HepG2 (cell line): ENCODE data around the gene KRT34. TPM values are rescaled to one million over a fixed set of nuclear protein-coding genes. Genes with fewer than 3 reads are reported as not detected.

Source experiments
- ATAC-seq: fragments of 200-7000 bp; cut with Tn5 transposase; 3 replicates; pipeline ENCODE4 v1.9.1; 2020; ENCODE audit warnings: mild to moderate bottlenecking, moderate library complexity
- BruUV-seq: library from RNA; stranded (reverse); fragments of 400-500 nt; replicated peaks from 2 replicates; lab custom pipeline; 2021; lab: Mats Ljungman, UMichigan
- CTCF ChIA-PET: fragments of 300-600 bp; formaldehyde crosslinking; extraction: SDS; loops from one replicate; lab custom pipeline; 2021; ENCODE audit warnings: low total read pairs, inconsistent platforms, low intra/inter-chr PET ratio; lab: Yijun Ruan, JAX
- POLR2A ChIA-PET: fragments of 350-600 bp; sonication (Branson Sonifier 250); formaldehyde crosslinking; loops from one replicate; lab custom pipeline; 2020; ENCODE audit warnings: antibody characterized with exemption, inconsistent platforms; lab: Yijun Ruan, JAX
- DNase-seq: peaks from one replicate; pipeline ENCODE4 v3.0.0-alpha.2; 2015; ENCODE audit warnings: low spot score
- FAIRE-seq: peaks from 3 replicates; lab custom pipeline; 2011; peaks lifted over from hg19 to GRCh38; lab: Jason Lieb, UNC
- H2AFZ ChIP-seq: one replicate; pipeline ENCODE4 v1.6.1; 2011; ENCODE audit warnings: low read length, inconsistent platforms
- H3K27ac ChIP-seq: fragments of 300-600 bp; 3 replicates; pipeline ENCODE4 v1.8.0; 2011; ENCODE audit warnings: mixed run types, mild to moderate bottlenecking, mixed read lengths, low read length, inconsistent platforms; ENCODE audit not compliant: insufficient read depth; ENCODE audit errors: extremely low read length
- H3K27me3 ChIP-seq, 2 experiments: fragments of 200-600 bp in 1 of 2; 2 replicates in 1 of 2; 3 replicates in 1 of 2; pipeline versions ENCODE4 v1.6.0 to v1.8.0; 2011; ENCODE audit warnings: low read length in 2 of 2, mild to moderate bottlenecking in 2 of 2, moderate library complexity in 2 of 2, inconsistent platforms in 1 of 2; ENCODE audit not compliant: insufficient read depth in 2 of 2, control insufficient read depth in 1 of 2
- H3K36me3 ChIP-seq, 2 experiments: fragments of 200-600 bp in 1 of 2; replicated peaks in 1 of 2; 2 replicates in 1 of 2; 3 replicates in 1 of 2; pipeline versions ENCODE4 v1.5.1 to v1.8.0; 2011; ENCODE audit warnings: low read length in 2 of 2, inconsistent platforms in 1 of 2; ENCODE audit not compliant: insufficient read depth in 2 of 2, control insufficient read depth in 1 of 2
- H3K4me1 ChIP-seq: 2 replicates; pipeline ENCODE4 v1.5.1; 2012; ENCODE audit warnings: low read length, inconsistent platforms; ENCODE audit not compliant: insufficient read depth
- H3K4me2 ChIP-seq: 2 replicates; pipeline ENCODE4 v1.6.0; 2011; ENCODE audit warnings: low read depth, low read length, inconsistent platforms
- H3K4me3 ChIP-seq, 3 experiments: fragments of 200-600 bp in 1 of 3; sonication (generic), shearing (Covaris generic) in 1 of 3; replicated peaks in 1 of 3; 2 replicates each; pipeline ENCODE4 v1.5.1; 2011 to 2016; ENCODE audit warnings: low read length in 3 of 3, inconsistent platforms in 2 of 3, low read depth in 2 of 3, mild to moderate bottlenecking in 2 of 3, control low read depth in 1 of 3, mixed read lengths in 1 of 3; ENCODE audit not compliant: insufficient read depth in 1 of 3
- H3K79me2 ChIP-seq: one replicate; pipeline ENCODE4 v1.6.1; 2011; ENCODE audit warnings: low read length, inconsistent platforms; ENCODE audit not compliant: insufficient read depth
- H3K9ac ChIP-seq: 2 replicates; pipeline ENCODE4 v1.6.0; 2011; ENCODE audit warnings: mild to moderate bottlenecking, low read depth, low read length, inconsistent platforms; ENCODE audit not compliant: insufficient read depth
- H3K9me3 ChIP-seq: 2 replicates; pipeline ENCODE4 v1.5.1; 2012; ENCODE audit warnings: mild to moderate bottlenecking, low read length
- H4K20me1 ChIP-seq: 2 replicates; pipeline ENCODE4 v1.6.0; 2011; ENCODE audit warnings: inconsistent platforms, mild to moderate bottlenecking, low read length, moderate library complexity; ENCODE audit not compliant: insufficient read depth
- LCORL ChIP-seq, 2 experiments: fragments of 450-650 bp in 1 of 2; sonication (generic) in 1 of 2; formaldehyde crosslinking in 1 of 2; IDR thresholded peaks; 2 replicates each; pipeline versions ENCODE4 v1.5.0 to v1.6.1; 2017 to 2020; ENCODE audit warnings: antibody characterized with exemption in 1 of 2, missing genetic modification reagents in 1 of 2
- MXD1 ChIP-seq: sonication (generic); formaldehyde crosslinking; IDR thresholded peaks from 2 replicates; pipeline ENCODE4 v1.4.0; 2020; ENCODE audit warnings: mild to moderate bottlenecking, missing genetic modification reagents
- NFE2 ChIP-seq: sonication (generic); formaldehyde crosslinking; IDR thresholded peaks from 2 replicates; pipeline ENCODE4 v1.4.0; 2020; ENCODE audit warnings: missing genetic modification reagents
- ZEB1 ChIP-seq: IDR thresholded peaks from 2 replicates; pipeline ENCODE4 v1.6.1; 2012; ENCODE audit warnings: mild to moderate bottlenecking, low read depth, inconsistent platforms; ENCODE audit not compliant: insufficient replicate concordance
- ZKSCAN8 ChIP-seq: IDR thresholded peaks from 2 replicates; pipeline ENCODE4 v1.6.1; 2016; ENCODE audit warnings: borderline replicate concordance, missing genetic modification reagents, missing compliant biosample characterization
- ZNF263 ChIP-seq: sonication (generic); formaldehyde crosslinking; IDR thresholded peaks from 2 replicates; pipeline ENCODE4 v1.4.0; 2020; ENCODE audit warnings: missing genetic modification reagents
- ZNF562 ChIP-seq: sonication (generic); formaldehyde crosslinking; IDR thresholded peaks from 2 replicates; pipeline ENCODE4 v1.8.0; 2022; ENCODE audit warnings: missing genetic modification reagents, borderline replicate concordance
- WGBS: methylation state at CpG from one replicate; pipeline ENCODE4 v1.1.6; 2017; ENCODE audit warnings: low lambda C conversion rate; 5-methylcytosine and 5-hydroxymethylcytosine counted together
- in situ Hi-C: cut with HindIII; loops from 2 replicates; pipeline ENCODE4 v1.10.0; 2017; ENCODE audit warnings: low pct_unique_long_range_greater_than_20kb; ENCODE audit not compliant: extremely low pct_ligation_motif_present
- intact Hi-C: fragments of 100-400 bp; cut with micrococcal nuclease; formaldehyde crosslinking; loops from one replicate; pipeline ENCODE4 v1.10.0; 2022; ENCODE audit not compliant: unreplicated experiment
- polyA plus RNA-seq, 8 experiments: library from polyadenylated mRNA; depleted of rRNA in 3 of 8; stranded (reverse) in 7 of 8; unstranded in 1 of 8; fragments of >200 nt; fragmentation: Illumina TruSeq in 4 of 8; extraction: Trizol in 4 of 8; gene quantifications; 2 replicates each; pipeline versions ENCODE4 v1.2.1 to v1.2.3, GENCODE V29; 2011 to 2016; ENCODE audit warnings: low read depth in 4 of 8, missing spikeins in 1 of 8, mixed read lengths in 1 of 8; ENCODE audit not compliant: insufficient read depth in 1 of 8
- total RNA-seq, 5 experiments: library from RNA; depleted of rRNA; stranded (reverse); fragments of >200 nt; fragmentation: Illumina TruSeq; extraction: Trizol; gene quantifications; 2 replicates each; pipeline ENCODE4 v1.2.3, GENCODE V29; 2016; ENCODE audit warnings: low read depth in 1 of 5

KRT34 gene
- total and polyA plus RNA-seq, 2 of the 13 experiments (the other 11 are each of a cell fraction or from before 2014, with no cell fraction given) = not detected

GRCh38 chr17:41415833-41416335, 33.8 kb upstream of the KRT34 start (continued):
- TF ChIP-seq ZNF562 (CRISPR knock-in tag) (no peak), ZEB1 (no peak), MXD1 (CRISPR knock-in tag) (no peak), LCORL (IDR thresholded peaks at IDR 0.05) (no peak), LCORL (CRISPR knock-in tag; IDR thresholded peaks at IDR 0.05) (peak; percentile 93), NFE2 (CRISPR knock-in tag) (no peak)

- Histone ChIP-seq H2AFZ (no peak overlapping the region), H3K79me2 (no peaks in the 10 kb centered on the region), H3K27me3 (no peaks in the 10 kb centered on the region), H3K4me2 (no peak overlapping the region; the same call in 1 of the 2 replicates), H4K20me1 (no peaks in the 10 kb centered on the region)
- ChIA-PET CTCF (no interaction called here), POLR2A (interaction anchor here (0.7 to 2.1 kb wide), 5 partner anchors 10 to 513 kb away, joined by 3 to 35 read pairs (median 3); partner anchors contain the start of gene KRT19)
- intact Hi-C loops (loop anchor here (5.0 to 10.0 kb wide), 2 partner anchors 119 to 252 kb away; no protein-coding TSS in a partner anchor), in situ Hi-C loops (no loop called here)
- ATAC-seq = no peak
- TF ChIP-seq ZNF263 (CRISPR knock-in tag) (no peak), ZKSCAN8 (CRISPR knock-in tag) (0 out of 2 replicates have a peak, but pooled peaks have one; percentile 10)
- TF ChIP-seq, all 625 proteins: peak for 1
- Histone ChIP-seq H3K9ac (no peak overlapping the region), H3K27ac (peak overlapping the region; percentile 82), H3K36me3 (no peaks in the 10 kb centered on the region), H3K4me1 (peaks cover 51% of the 10 kb centered on the region), H3K4me3 (no peak overlapping the region), H3K9me3 (no peaks in the 10 kb centered on the region)
- no peak for FAIRE-seq
- 22% methylated on average over 4 of the region's 4 CpGs for WGBS
- DNase-seq = no peak
- BruUV-seq = no TSS peak
Measured at GRCh38 chr17:41415411-41415810, 33.3 kb upstream of the KRT34 start.
